Hematopoietic multipotent progenitor cell treated with erythropoietin and hydrocortisone succinate and interleukin-3 and kit ligand, for 15 days (in vitro differentiated cells): ENCODE data around the gene GPR68.
A peak's percentile ranks its signal among the peaks of the same experiment; 100 is the strongest.
"Not testable (repeated sequence)": the region's sequence is repeated elsewhere in the genome, so short reads cannot be mapped to it uniquely, and the experiment has no call there.

ENCODE experiments used
- DNase-seq: peaks from one replicate; pipeline ENCODE4 v3.0.0-alpha.2; 2015; ENCODE audit warnings: low spot score

Gene GPR68

DNA sequence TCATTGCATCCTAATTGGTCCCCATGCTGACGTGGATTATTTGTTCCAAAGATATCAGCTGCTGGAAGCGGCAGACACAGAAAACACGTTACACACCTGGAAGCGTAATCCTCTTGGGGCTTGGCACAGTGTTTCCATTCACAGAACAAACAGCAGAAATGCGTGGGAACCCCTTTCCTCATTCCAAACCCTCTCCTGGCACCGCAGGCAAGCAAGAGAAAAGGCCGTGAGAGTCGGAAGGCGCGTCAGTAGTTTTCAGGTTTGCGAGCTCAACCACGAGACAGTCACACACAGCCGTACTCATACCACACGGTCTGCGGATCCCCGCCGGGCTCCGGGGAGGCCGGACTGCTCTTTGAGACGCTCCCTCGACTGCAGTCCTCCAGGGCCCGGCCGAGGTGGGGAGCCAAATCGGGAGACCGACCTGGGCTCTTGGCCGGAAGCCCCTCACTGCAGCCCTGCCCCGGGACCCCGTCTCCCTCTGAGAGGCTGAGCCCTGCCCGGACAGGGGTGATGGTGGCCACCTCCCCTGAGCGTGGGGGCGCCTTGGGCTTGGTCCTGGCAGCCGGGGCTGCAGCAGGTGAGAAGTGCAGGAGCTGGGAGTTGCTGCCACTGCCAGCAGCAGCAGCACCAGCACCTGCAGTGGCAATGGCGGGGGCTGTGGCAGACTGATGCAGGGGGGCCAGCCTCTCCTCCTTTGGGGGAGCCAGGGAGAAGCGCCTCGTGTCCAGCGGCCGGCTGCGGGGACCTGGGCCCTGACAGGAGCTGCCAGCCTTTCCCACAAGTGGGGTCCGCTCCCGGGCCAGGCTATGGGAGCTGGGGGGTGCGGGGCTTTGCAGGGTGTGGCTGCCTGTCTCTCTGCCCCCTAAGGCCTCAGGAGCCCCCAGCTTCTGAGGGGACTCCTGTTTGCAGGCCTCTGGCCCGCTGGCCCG, 28.1 kb upstream of the GPR68 start:
- DNase-seq: no peak

- DNase-seq: no peak
These were observed 27.1 kb upstream of the GPR68 start for GRCh38 chr14:91271639-91272038.

DNA sequence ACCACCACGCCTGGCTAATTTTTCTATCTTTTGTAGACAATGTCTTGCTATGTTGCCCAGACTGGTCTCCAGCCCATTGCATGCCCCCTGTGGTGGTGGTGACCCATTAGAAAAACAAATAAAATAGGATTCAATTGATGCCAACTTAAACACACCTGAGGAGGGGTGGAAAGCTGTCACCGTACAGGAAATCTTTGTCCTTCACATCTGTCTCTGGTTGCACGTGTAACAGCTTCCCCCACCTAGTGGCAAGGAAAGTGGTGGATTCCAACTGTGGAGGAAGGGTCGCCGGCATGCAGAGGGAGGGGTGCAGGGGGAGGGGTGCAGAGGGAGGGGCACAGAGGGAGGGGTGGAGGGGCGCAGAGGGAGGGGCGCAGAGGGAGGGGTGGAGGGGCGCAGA, 26.1 kb upstream of the GPR68 start:
- DNase-seq: no peak

GRCh38 chr14:91270188-91270587, 25.7 kb upstream of the GPR68 start:
- DNase-seq: no peak

DNA sequence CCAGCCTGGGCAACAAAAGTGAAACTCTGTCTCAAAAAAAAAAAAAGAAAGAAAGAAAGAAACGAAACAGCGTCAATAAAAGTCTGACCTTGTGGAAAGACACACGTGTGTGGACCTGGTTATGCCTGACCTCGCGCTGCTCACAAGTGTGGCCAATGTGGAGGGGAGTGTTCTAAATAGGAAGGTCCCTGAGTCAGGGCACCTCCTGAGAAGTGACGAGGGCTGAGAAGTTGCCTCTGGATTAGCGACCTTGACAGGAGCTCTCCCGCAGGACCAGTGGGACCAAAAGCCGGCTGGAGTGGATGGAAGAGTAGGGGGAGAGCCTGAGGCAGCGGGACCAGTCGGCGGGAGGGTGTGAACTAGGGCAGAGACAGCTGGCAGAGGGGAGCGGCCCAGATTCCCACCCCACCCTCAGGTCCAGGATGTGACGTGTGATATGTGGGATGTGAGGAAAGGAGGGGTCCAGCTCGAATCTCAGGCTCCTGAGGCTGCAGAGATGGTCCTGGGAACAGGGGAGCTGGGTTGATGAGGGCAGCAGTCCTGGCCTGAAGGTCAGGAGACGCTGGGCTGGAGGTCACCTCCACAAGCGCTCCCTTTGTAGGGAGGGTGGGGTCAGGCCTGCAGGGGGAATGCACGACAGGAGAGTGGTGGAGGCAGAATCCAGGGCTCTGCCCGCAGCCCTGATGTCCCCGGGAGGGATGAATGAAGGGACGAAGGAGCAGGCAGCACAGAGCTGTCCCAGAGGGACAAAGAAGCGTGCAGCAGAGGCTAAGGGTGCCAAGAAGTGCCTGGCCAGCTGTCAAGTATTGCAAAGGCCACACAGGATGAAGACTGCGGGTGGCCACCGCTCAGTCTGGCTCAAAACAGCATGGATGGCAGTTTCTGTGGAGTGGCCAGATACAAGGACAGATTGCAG, 24.8 kb upstream of the GPR68 start:
- no peak for DNase-seq

DNA sequence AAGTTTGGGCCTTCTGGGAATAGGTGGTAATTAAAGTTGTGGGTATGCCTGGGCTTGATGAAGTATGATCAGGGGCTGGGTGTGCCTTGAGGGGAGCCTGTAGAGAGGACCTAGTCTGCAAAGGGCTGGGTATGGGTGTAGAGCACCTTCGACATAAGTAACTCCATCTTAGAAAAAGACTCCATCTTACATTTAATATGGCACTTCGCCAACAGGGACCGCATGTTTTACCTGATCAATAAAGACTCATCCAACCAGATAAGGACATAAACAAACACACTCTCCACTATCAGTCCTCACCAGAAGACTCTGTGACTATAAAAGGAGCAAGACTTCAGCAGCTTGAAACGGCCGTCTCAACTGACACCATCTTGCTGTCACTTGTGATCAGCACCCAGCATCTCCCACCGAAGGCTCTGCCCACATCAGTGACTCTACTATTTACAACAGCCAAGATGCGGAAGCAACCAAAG, 23.5 kb upstream of the GPR68 start:
- DNase-seq: peak; percentile 67

GRCh38 chr14:91266276-91266675, 21.8 kb upstream of the GPR68 start:
- not testable (repeated sequence) for DNase-seq

- no peak for DNase-seq
These were observed 20.9 kb upstream of the GPR68 start for GRCh38 chr14:91265404-91265803.

- peak; percentile 14 for DNase-seq
These were observed 19.9 kb upstream of the GPR68 start for GRCh38 chr14:91264151-91265150.

DNA sequence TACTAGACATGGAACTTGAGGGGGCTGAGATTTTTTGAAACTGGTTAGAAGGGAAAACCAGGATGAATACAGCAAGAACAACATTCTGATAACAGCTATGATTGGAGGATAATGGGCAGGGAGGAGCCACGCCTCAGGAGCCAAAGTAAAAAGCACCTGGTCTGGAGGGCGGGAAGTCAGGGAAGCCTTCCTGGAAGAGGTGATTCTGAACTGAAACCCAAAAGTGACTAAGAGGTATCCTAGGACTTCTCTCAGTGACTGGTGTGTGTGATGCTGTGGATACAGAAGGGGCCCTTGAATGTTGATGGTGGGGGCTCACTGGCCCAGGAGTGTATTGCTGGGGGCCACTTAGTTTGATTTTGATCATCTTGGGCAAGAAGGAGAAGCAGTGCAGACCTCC, 18.8 kb upstream of the GPR68 start:
- DNase-seq: no peak

DNA sequence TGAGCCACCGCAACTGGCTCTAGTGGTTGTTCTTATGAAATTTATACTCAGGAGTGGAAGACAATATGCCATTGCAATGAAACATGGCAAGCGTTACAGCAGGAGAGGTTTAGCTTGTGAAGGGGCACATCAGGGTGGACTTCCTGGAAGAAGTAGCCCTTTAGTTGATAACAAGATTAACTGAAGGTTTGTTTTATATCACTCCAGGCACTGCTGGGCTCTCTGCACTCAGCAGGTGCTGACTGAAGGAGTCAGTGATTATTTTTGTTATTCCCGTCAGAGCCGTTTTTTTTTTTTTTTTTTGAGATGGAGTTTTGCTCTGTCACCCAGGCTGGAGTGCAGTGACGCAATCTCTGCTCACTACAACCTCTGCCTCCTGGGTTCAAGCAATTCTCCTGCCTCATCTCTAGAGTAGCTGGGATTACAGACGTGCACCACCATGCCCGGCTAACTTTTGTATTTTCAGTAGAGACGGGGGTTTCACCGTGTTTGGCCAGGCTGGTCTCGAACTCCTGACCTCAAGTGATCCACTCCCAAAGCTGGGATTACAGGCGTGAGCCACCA, 17.6 kb upstream of the GPR68 start:
- DNase-seq: no peak

DNA sequence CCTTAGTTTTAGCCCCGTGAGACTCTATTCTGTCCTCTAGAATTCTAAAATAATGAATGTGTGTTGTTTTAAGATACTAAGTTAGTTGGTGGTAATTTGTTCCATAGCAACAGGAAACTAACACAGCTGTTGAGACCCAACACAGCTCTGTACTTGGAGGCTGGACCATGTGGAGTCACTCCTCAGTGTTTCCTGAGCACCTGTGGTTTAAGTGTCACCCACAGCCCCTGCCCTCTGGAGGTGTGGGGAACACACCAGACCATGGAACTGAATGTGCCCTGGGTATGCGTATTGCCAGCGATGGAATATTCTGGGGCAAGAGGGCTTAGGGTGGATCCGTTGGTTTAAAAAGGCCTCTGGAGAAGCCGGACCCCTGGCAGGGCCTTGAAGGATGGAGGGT, 16.6 kb upstream of the GPR68 start:
- no peak for DNase-seq

DNA sequence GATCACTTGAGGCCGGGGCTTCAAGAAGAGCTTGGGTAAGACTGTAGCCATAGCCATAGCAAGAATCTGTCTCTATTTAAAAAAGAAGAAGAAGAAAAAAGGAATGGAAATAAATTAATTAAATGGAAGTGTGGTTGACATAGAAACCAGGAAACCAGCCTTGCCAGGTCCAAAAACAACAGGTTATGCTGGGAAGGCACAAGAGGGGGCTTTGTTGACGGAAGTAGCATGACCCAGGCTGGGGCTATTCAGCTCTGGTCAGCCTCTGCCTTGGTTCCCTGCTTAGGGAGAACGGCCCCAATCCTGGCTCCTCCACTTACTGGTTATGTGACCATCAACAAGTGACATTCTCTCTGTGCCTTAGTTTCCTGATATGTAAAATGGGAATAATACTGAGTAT, 14.4 kb upstream of the GPR68 start:
- DNase-seq: no peak

DNA sequence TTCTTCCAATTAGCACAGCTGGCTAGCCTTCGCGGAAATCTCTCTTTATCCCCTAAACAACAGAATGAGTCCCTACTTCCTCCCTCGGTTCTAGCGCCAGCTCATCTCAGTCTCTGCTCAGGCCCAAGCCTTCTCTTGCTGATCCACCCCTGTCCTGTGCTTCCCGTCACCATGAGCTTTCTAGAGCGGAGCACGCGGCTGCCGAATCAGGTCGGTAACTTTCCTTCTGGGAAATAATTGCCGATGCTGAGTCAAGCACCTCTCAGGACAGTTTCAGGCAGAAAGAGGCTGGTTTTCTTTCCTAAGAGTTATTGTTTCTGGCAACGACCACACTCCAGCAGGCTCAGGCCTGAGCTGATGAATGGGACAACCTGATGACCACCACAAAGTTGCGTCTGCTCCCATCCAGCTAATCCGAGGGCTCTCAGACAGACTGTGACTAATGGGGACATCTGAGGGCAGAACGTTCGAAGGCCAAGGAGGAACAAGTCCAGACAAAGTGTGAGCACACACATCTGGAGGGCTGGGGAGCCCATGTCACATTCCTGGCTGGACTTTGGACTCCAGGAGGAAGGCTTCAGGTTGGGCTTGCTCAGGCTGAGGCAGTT, 13.6 kb upstream of the GPR68 start:
- no peak for DNase-seq

DNA sequence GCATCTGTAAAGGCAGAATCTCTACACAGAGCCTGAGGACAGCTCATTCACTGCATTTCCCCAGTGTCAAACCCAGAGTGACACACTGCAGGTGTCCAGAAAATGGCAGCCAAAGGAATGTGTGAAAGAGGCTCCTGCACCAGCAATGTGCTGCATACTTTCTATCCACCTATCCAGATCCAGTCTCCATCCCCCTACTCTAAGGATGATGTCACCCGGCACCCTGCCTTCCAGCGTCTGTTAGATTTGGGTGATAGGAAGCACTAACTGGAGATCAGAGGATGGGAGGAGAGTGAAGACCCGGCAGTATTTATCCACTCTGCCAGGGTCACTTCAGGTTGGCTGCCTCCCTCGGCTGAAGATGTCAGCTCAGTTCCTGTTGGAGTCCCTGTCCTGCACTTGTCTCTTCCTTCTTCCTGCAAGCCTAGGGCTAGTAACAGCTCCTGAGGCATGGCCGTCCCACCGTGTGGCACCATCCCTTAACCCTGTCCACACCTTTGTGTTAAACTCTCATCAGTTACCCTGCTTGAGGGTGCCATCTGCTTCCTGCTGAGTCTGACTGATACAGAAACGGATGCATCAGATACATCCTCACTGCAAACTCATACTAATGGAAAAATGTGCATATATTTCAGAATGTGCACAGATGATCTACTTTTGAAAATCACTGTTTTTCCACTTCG, 13.0 kb upstream of the GPR68 start:
- DNase-seq: no peak

DNA sequence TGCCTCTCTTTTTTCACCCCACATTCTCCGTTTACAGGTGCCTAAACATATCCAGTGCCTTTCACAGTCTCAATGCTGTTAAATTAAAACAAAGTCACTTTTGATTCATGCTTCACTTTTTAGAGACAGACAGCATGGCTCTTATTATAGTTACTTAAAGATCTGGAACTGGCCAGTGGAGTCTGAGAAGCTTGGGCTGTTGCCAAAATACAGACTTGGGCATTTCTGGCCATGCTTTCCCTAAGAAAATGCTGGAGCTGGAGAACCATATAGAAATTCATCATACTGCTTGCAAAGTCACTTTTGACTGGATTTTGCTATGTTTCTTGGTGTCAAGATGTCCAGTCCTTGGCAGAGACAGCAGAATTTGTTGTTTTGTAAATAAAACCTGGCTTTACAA, 12.2 kb upstream of the GPR68 start:
- DNase-seq: no peak

DNA sequence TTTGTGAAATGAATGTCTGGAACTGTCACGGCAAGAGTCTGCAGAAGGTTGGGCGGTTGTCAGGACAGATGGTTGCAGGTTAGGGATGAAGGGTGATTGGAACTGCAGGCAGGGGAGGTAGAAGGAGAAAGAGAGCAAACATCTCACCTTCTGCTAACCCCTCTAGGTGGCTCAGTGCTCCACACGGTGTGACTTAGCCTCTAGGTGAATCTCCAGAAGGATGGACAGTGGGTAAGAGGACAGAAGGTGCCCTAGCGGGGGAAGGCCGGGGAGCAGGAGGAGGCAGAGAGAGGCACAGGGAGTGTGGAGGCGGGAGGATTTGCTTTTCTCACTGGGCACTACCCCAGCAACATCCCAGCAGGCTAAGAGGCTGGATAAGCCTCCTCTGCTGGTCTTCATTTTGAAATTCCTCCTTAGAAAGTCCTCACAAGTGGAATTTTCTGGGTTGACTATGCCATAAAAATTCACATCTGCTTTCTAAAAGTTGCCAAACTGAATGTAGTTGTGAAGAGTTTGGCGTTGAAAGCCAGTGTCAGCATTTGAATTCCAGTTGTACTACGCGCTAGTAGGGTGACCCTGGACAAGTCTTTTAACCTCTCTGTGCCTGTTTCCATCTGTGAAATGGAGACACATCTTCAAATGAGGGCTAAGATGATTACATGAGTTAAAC, 10.7 kb upstream of the GPR68 start:
- no peak for DNase-seq

GRCh38 chr14:91254461-91254860, 10.0 kb upstream of the GPR68 start:
- no peak for DNase-seq

- no peak for DNase-seq
These were observed 9.4 kb upstream of the GPR68 start for GRCh38 chr14:91253795-91254323.
